ENCODE results near the gene ARFGAP3. TPM values are rescaled to one million over a fixed set of nuclear protein-coding genes. Genes with fewer than 3 reads are reported as not detected.

Gene ARFGAP3
- total and polyA plus RNA-seq, 2 experiments from 2014 or later = 14.8 to 19.1 TPM

DNA sequence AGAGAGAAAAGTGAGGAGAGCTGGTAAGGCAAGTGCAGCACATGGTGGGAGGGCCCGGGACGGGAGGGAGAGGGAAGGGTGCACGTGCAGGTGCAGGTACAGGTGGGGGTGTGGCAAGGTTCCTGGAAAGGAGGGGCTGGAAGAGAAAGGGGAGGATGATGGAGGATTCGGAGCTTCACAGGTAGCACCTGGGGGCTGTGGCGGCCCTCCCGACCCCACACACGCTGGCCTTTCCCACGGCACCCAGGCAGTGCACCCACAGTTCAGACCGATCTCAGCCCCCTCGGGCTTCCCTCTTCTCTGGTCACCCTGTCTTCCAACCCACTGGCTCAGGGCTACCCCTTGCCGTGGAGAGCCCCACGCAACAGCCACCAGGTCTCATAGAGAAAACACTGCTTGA, 69.1 kb downstream of the ARFGAP3 start (continued):
- TF ChIP-seq, protein P1, sequence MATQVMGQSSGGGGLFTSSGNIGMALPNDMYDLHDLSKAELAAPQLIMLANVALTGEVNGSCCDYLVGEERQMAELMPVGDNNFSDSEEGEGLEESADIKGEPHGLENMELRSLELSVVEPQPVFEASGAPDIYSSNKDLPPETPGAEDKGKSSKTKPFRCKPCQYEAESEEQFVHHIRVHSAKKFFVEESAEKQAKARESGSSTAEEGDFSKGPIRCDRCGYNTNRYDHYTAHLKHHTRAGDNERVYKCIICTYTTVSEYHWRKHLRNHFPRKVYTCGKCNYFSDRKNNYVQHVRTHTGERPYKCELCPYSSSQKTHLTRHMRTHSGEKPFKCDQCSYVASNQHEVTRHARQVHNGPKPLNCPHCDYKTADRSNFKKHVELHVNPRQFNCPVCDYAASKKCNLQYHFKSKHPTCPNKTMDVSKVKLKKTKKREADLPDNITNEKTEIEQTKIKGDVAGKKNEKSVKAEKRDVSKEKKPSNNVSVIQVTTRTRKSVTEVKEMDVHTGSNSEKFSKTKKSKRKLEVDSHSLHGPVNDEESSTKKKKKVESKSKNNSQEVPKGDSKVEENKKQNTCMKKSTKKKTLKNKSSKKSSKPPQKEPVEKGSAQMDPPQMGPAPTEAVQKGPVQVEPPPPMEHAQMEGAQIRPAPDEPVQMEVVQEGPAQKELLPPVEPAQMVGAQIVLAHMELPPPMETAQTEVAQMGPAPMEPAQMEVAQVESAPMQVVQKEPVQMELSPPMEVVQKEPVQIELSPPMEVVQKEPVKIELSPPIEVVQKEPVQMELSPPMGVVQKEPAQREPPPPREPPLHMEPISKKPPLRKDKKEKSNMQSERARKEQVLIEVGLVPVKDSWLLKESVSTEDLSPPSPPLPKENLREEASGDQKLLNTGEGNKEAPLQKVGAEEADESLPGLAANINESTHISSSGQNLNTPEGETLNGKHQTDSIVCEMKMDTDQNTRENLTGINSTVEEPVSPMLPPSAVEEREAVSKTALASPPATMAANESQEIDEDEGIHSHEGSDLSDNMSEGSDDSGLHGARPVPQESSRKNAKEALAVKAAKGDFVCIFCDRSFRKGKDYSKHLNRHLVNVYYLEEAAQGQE (IDR thresholded peaks at IDR 0.05; ENCODE audit: unreplicated experiment) = no peak
- TF ChIP-seq NANOG (IDR thresholded peaks at IDR 0.05; ENCODE audit: borderline replicate concordance) = no peak
- TF ChIP-seq, protein P2, sequence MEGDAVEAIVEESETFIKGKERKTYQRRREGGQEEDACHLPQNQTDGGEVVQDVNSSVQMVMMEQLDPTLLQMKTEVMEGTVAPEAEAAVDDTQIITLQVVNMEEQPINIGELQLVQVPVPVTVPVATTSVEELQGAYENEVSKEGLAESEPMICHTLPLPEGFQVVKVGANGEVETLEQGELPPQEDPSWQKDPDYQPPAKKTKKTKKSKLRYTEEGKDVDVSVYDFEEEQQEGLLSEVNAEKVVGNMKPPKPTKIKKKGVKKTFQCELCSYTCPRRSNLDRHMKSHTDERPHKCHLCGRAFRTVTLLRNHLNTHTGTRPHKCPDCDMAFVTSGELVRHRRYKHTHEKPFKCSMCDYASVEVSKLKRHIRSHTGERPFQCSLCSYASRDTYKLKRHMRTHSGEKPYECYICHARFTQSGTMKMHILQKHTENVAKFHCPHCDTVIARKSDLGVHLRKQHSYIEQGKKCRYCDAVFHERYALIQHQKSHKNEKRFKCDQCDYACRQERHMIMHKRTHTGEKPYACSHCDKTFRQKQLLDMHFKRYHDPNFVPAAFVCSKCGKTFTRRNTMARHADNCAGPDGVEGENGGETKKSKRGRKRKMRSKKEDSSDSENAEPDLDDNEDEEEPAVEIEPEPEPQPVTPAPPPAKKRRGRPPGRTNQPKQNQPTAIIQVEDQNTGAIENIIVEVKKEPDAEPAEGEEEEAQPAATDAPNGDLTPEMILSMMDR (conservative IDR thresholded peaks at IDR 0.05; ENCODE audit: low read depth in 2 of 2) = no peak
- TF ChIP-seq CREB1 (CRISPR knock-in tag; IDR thresholded peaks at IDR 0.05; ENCODE audit: low read depth) = no peak

DNA sequence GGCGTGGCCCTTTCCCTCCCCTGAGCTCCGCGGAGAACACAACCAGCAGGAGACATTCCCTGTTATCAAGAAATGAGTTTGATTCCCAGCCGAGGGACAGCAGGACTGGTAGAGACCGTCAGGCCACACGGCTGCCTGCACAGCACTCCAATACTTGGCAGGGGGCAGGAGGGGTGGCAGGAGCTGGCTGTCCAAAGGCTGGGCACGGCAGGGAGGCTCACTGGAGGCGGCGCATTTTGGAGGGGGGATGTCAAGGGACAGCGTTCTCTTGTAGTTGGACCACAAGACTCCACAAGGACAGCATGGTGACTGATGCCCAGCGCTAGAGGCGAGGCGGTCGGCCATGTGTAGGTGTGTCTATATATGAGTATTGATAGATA, 69.7 kb downstream of the ARFGAP3 start:
- no peaks in the 10 kb centered on the region for H3K4me1 ChIP-seq (ENCODE audit: insufficient read depth)
- Mint-ChIP-seq H3K9me3 (no peaks in the 10 kb centered on the region), H3K4me1 (no peaks in the 10 kb centered on the region; the same call in 2 of the 3 replicates), H3K4me3 (no peak overlapping the region), H3K27me3 (ENCODE audit: insufficient read depth, low read depth, poor library complexity) (peaks cover 12% of the 10 kb centered on the region), H3K36me3 (ENCODE audit: low read depth) (no peaks in the 10 kb centered on the region), H3K27ac (no peak overlapping the region)
- no peak overlapping the region for H3K4me3 ChIP-seq
- no peaks in the 10 kb centered on the region for H3K79me2 ChIP-seq (replicated peaks; ENCODE audit: insufficient read depth)
- H4K20me1 ChIP-seq (replicated peaks; ENCODE audit: insufficient read depth) = no peaks in the 10 kb centered on the region
- H2AFZ ChIP-seq = no peak overlapping the region
- no peak overlapping the region for H3K4me2 ChIP-seq
- no peaks in the 10 kb centered on the region for H3K9me2 ChIP-seq (ENCODE audit: insufficient read depth)
- H3K27ac ChIP-seq (ENCODE audit: low read depth) = no peak overlapping the region
- no peaks in the 10 kb centered on the region for H3K36me3 ChIP-seq (ENCODE audit: insufficient read depth)
- no peaks in the 10 kb centered on the region for H3K27me3 ChIP-seq (ENCODE audit: insufficient read depth)
- no peaks in the 10 kb centered on the region for H3F3A ChIP-seq (replicated peaks; ENCODE audit: low read depth)
- DNase-seq (ENCODE audit: low spot score) = no peak
- ATAC-seq = no peak
- TF ChIP-seq JUNB (IDR thresholded peaks at IDR 0.05; ENCODE audit: unreplicated experiment) (no peak), STAT1 (IDR thresholded peaks at IDR 0.05; ENCODE audit: unreplicated experiment) (no peak), NANOG (IDR thresholded peaks at IDR 0.05; ENCODE audit: borderline replicate concordance) (no peak), EZH2 (IDR thresholded peaks at IDR 0.05; ENCODE audit: low read depth, unreplicated experiment) (no peak), ZNF114 (CRISPR knock-in tag; IDR thresholded peaks at IDR 0.05) (no peak), EZH2phosphoT487 (IDR thresholded peaks at IDR 0.05; ENCODE audit: unreplicated experiment) (no peak)
- TF ChIP-seq, protein P1 (IDR thresholded peaks at IDR 0.05; ENCODE audit: unreplicated experiment) = no peak
- TF ChIP-seq, protein P3, sequence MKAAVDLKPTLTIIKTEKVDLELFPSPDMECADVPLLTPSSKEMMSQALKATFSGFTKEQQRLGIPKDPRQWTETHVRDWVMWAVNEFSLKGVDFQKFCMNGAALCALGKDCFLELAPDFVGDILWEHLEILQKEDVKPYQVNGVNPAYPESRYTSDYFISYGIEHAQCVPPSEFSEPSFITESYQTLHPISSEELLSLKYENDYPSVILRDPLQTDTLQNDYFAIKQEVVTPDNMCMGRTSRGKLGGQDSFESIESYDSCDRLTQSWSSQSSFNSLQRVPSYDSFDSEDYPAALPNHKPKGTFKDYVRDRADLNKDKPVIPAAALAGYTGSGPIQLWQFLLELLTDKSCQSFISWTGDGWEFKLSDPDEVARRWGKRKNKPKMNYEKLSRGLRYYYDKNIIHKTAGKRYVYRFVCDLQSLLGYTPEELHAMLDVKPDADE (IDR thresholded peaks at IDR 0.05) = no peak

Measured in GM23338 (cell line).